ENCODE results near the gene MMAB.

DNA sequence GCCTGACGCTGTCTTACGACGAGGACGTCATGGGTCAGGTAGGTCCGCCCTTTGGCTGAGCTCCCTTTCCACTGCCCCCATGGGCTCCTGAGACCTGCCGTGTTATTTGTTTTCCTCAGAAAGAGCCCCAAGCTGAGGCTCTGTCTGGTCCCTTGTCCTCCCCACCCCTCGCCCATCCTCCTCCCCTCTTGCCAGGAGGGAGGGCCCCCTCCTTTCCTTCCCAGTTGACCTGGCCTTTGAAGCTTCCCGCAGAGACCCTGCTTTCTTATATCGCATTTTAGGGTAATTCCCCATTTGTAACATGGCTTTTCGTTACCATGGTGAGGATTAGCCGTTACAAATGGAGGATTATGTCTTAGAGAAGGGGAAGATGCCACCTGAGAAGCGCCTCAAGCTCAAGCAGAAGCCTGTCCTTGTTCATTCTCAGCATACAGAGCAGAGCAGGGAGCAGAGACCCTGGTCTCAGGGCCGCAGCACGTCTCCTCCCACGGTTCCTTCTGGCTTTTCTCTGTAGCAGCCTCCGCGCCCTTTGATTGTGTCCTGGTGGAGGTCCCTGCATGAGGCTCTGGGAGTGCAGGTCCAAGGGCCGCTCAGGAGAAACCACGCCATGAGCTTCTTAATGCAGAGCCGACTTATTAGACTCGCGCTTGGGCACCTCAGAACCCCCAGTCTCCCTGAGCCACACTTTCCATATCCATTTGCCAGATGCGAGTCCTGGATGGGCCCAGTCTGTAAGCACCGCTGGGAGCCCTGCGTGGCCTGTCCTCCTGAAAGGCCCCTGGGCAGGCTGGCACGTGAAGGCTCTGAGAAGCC lies 48.6 kb downstream of the MMAB start:
- TF ChIP-seq YY1 (IDR thresholded peaks at IDR 0.05; ENCODE audit: insufficient read depth, insufficient read length) (no peak), ZNF274 (IDR thresholded peaks at IDR 0.05; ENCODE audit: low read depth, low read length) (no peak), SUZ12 (IDR thresholded peaks at IDR 0.05; ENCODE audit: extremely low read depth, insufficient read depth, insufficient read length) (no peak)
